Progenitor cell of endocrine pancreas (in vitro differentiated cells): Measurements from ENCODE around the gene CYLD. TPM values are rescaled to one million over a fixed set of nuclear protein-coding genes. Genes with fewer than 3 reads are reported as not detected.

Source experiments
- DNase-seq: peaks from one replicate; pipeline ENCODE4 v3.0.0; 2021; ENCODE audit warnings: low spot score; ENCODE audit not compliant: unreplicated experiment
- H3K27ac Mint-ChIP-seq: 2 replicates; pipeline ENCODE4 v1.8.0; 2021; ENCODE audit warnings: mild to moderate bottlenecking, moderate library complexity, mixed read lengths
- H3K27me3 Mint-ChIP-seq: 2 replicates; pipeline ENCODE4 v1.8.0; 2021; ENCODE audit warnings: mixed read lengths
- H3K36me3 Mint-ChIP-seq: 2 replicates; pipeline ENCODE4 v1.8.0; 2022; ENCODE audit warnings: mixed read lengths; ENCODE audit not compliant: insufficient read depth
- H3K4me1 Mint-ChIP-seq: 2 replicates; pipeline ENCODE4 v1.8.0; 2021; ENCODE audit warnings: low read depth, mixed read lengths
- H3K4me3 Mint-ChIP-seq: 2 replicates; pipeline ENCODE4 v1.8.0; 2021; ENCODE audit warnings: low read depth, mild to moderate bottlenecking, moderate library complexity, mixed read lengths
- H3K9me3 Mint-ChIP-seq: 2 replicates; pipeline ENCODE4 v1.8.0; 2021; ENCODE audit warnings: low read depth, mixed read lengths
- CTCF ChIP-seq: fragments of 200-600 bp; sonication (generic); IDR thresholded peaks from one replicate; pipeline ENCODE4 v1.5.0; 2021; ENCODE audit warnings: antibody characterized with exemption, mild to moderate bottlenecking; ENCODE audit not compliant: unreplicated experiment
- total RNA-seq: library from RNA; stranded (reverse); gene quantifications from 2 replicates; pipeline ENCODE4 v1.2.1, GENCODE V29; 2021

Gene CYLD
- total RNA-seq, 1 donor from 2014 or later, result 21.9 TPM

DNA sequence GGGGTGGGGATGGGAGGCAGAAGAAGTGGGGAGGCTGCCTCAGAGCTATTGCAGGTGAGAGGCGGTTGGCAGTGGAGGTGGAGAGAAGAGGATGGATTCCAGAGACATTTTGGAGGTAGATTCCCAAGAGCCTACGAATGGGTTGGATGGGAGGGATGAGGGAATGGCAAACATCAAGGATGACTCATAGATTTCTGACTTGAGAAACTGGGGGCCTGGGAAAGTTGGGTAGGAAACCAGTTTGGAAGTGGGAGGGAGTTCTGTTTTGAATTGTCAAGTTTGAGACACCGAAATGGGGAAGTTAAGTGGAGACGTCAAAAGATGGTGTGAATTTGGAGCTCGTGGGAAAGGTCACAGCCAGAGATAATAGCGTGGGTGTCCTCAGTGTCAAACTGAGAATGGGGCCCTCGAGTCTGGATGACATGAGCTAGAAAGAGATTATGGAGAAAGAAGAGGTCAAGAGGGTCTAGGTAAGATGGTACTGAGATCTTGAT, 6.2 kb upstream of the CYLD start:
- H3K36me3 Mint-ChIP-seq, result no peaks in the 10 kb centered on the region
- peaks cover 30% of the 10 kb centered on the region for H3K27me3 Mint-ChIP-seq
- DNase-seq, result no peak
- TF ChIP-seq CTCF, result no peak
- H3K4me3 Mint-ChIP-seq, result no peak overlapping the region
- no peaks in the 10 kb centered on the region for H3K4me1 Mint-ChIP-seq
- no peaks in the 10 kb centered on the region for H3K9me3 Mint-ChIP-seq
- H3K27ac Mint-ChIP-seq, result no peak overlapping the region

DNA sequence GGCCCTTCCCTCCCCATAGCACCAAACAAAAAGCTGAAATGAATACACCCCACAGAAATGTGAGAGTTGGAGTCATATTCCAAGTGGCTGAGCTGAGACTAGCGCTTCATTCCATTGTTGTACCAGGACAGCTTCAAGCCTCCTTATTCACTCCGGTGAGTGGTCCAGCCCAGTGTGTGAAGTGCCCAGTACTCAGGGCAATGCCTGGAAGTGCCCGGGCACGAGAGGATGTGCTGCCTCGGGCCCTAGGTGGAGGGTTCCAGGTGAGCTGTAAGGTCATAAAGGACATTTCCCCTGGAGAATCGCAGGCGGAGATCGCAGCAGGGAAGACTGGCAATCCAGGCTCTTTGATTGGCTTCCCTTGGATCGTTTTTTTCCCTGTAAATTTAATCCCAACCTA, 5.4 kb upstream of the CYLD start:
- peaks cover 30% of the 10 kb centered on the region for H3K27me3 Mint-ChIP-seq
- no peaks in the 10 kb centered on the region for H3K36me3 Mint-ChIP-seq
- no peak overlapping the region for H3K27ac Mint-ChIP-seq
- no peak overlapping the region for H3K4me3 Mint-ChIP-seq
- H3K4me1 Mint-ChIP-seq, result no peaks in the 10 kb centered on the region
- no peak for DNase-seq
- TF ChIP-seq CTCF, result no peak
- no peaks in the 10 kb centered on the region for H3K9me3 Mint-ChIP-seq

DNA sequence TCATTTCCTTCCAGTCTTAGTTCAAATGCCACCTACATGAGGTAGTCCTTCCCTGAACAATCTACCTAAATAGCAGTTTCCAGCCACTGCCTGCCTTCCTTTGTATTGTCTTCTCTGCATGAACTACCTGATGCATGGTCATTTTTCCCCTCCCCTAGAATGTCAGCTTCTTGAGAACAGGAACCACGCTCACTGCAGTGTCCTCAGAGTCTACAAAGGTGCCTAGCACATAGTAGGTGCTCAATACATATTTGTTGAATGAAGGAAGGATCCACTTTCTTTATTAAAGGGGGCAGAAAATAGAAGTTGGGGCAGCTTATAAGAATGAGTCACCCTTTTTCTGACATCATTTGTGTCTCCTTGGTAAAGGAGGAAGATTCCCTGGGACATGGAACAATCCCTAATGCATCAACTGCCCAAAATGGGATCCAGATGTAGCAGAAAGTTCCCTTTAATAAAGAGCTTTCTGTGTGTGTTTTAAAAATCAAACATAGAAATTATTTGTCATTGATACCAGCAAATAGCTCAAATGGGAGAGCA, 4.4 kb upstream of the CYLD start:
- H3K27ac Mint-ChIP-seq, result no peak overlapping the region
- H3K4me1 Mint-ChIP-seq, result no peaks in the 10 kb centered on the region
- no peak overlapping the region for H3K4me3 Mint-ChIP-seq
- DNase-seq, result no peak
- no peak for TF ChIP-seq CTCF
- H3K27me3 Mint-ChIP-seq, result peaks cover 30% of the 10 kb centered on the region
- no peaks in the 10 kb centered on the region for H3K9me3 Mint-ChIP-seq
- no peaks in the 10 kb centered on the region for H3K36me3 Mint-ChIP-seq

- Mint-ChIP-seq H3K36me3 (no peaks in the 10 kb centered on the region), H3K9me3 (no peaks in the 10 kb centered on the region), H3K4me3 (no peak overlapping the region), H3K4me1 (peaks cover 2% of the 10 kb centered on the region), H3K27ac (peak overlapping the region; percentile 19), H3K27me3 (peaks cover 30% of the 10 kb centered on the region)
- no peak for DNase-seq
- no peak for TF ChIP-seq CTCF
Observed at GRCh38 chr16:50739031-50739430, 2.9 kb upstream of the CYLD start.

DNA sequence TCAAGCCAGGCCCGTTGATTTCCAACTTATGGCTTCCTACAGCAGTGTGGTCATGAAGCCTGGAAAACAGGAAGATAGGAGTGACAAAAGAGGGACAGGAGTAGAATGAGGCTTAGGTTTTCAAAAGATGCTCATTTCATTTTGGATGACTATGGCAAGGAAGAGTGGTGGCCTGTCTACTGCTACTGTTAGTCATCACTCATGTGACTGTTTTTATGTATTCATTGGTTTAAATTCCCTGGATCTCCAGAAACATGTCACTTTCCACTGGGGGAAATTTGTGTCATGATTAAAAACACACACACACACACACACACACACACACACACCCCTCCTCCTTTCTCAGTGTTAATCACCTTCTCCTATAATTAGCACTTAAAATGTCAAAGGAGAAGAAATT, 1.1 kb upstream of the CYLD start:
- Mint-ChIP-seq H3K4me1 (peaks cover 2% of the 10 kb centered on the region), H3K9me3 (no peaks in the 10 kb centered on the region), H3K27me3 (peaks cover 24% of the 10 kb centered on the region), H3K27ac (no peak overlapping the region), H3K4me3 (no peak overlapping the region), H3K36me3 (no peaks in the 10 kb centered on the region)
- DNase-seq, result no peak
- no peak for TF ChIP-seq CTCF
